GM10248 (cell line): Measurements from ENCODE around the gene INPP4A.

ENCODE experiments used
- CTCF ChIA-PET: fragments of 300-600 bp; sonication (Branson Sonifier 250); formaldehyde crosslinking; extraction: SDS; loops from one replicate; lab custom pipeline; 2021; ENCODE audit warnings: antibody characterized with exemption; lab: Yijun Ruan, JAX
- POLR2A ChIA-PET: fragments of 350-650 bp; sonication (Branson Sonifier 250); formaldehyde crosslinking; extraction: SDS; loops from one replicate; lab custom pipeline; 2020; ENCODE audit warnings: antibody characterized with exemption; lab: Yijun Ruan, JAX
- DNase-seq: peaks from one replicate; pipeline ENCODE4 v3.0.0; 2012; ENCODE audit errors: extremely low spot score
- CTCF ChIP-seq: IDR thresholded peaks from 2 replicates; pipeline ENCODE4 v1.5.1; 2012; ENCODE audit warnings: mild to moderate bottlenecking, low read depth; ENCODE audit errors: extremely low read depth, missing control alignments, control extremely low read depth

INPP4A gene

DNA sequence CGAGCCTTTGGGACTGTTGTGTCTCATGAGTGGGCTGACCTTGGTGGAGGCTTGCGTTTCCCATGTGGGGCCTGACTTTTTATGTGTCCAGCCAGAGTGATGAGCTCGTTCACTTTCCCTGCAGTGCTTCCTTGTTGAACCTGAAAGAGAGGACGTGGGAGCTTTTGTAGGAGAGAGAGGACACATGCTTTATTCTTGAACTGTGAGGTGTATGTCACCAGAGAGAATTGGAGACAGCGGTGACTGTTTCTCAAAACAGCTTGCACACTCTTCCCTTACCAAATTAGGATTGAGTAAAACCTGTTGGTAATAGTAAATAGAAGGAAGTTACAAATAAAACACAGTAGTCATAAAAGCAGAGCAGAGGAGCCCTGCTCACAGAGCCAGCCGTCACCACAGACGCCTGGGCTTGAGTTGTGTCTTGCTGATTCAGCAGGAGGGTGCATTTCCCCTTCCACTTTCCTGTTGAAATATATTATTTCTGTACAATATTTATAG, 60.7 kb downstream of the INPP4A start:
- ChIA-PET CTCF (interaction anchor here (1.2 to 4.1 kb wide), 8 partner anchors 9 to 63 kb away, joined by 3 to 26 read pairs (median 5); no protein-coding TSS in a partner anchor), POLR2A (no interaction called here)
- no peak for DNase-seq
- no peak for TF ChIP-seq CTCF

DNA sequence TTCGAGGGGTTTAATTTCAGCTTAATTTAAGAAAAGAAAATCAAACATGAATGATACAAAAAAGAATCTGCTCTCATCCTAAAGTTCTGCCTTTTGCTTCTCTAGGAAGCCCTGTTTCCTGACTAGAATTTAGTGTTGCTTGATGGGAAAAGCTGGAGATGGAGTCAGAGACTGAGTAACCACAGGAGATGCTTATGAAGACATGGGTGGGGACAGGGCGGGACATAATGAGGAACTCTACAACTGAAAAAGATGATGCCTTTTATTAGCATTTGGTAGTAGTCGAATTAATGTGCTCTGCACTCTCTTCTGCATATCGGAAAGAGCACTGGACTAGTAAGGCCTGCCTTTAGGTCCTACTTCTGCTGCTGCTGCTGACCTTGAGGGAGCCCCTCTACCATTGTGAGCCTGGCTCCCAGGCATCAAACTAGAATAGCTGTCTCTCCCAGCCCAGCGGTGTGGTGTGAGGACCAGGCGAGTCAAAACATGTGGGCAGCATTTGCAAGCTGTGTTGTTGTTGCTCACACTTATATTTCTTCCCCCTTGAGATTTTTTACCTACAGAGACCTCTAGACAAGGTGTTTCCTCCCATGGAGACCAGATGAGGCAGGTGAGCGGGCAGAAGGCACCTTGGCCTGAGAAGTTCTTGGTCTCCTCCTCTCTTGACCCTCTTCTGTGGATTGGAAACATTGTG, 61.5 kb downstream of the INPP4A start:
- no peak for DNase-seq
- TF ChIP-seq CTCF: no peak
- ChIA-PET CTCF (interaction anchor here (1.3 to 4.1 kb wide), 6 partner anchors 10 to 63 kb away, joined by 3 to 26 read pairs (median 10); no protein-coding TSS in a partner anchor), POLR2A (no interaction called here)

GRCh38 chr2:98506881-98507280, 62.2 kb downstream of the INPP4A start:
- ChIA-PET CTCF (interaction anchor here (0.7 to 2.9 kb wide), 9 partner anchors 11 to 95 kb away, joined by 3 to 17 read pairs (median 5); no protein-coding TSS in a partner anchor), POLR2A (no interaction called here)

DNA sequence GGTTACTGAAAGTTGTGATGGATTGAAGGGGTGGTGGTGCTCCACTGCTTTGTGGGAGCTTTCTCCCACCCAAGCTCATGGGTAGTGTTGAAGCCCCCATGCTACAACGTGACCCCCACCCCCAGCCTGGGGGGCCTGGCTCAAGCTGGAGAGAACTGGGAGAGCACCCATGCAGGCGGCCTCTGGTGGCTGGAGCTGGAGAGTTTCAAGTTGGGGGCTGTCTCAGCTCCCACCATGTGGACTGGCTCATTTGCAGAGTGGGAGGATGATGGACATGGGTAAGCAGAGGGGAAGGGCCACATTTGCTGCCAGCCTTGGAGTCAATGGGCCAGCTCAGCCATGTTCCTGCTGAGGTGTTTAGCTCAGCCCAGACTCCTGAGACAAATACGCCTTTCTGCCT, 62.8 kb downstream of the INPP4A start:
- POLR2A ChIA-PET: no interaction called here
- CTCF ChIA-PET: interaction anchor here (0.7 to 2.9 kb wide), 8 partner anchors 11 to 95 kb away, joined by 3 to 17 read pairs (median 4); no protein-coding TSS in a partner anchor

More at GRCh38 chr2:98506881-98507280, 62.2 kb downstream of the INPP4A start:
- no peak for DNase-seq
- no peak for TF ChIP-seq CTCF

GRCh38 chr2:98507891-98508708, 63.4 kb downstream of the INPP4A start:
- no peak for TF ChIP-seq CTCF
- no peak for DNase-seq
- ChIA-PET CTCF (interaction anchor here (0.9 to 2.9 kb wide), 8 partner anchors 10 to 96 kb away, joined by 3 to 17 read pairs (median 4); no protein-coding TSS in a partner anchor), POLR2A (no interaction called here)

More for the DNA sequence above, 62.8 kb downstream of the INPP4A start:
- TF ChIP-seq CTCF: peak; percentile 16
- DNase-seq: no peak

- DNase-seq: no peak
- POLR2A ChIA-PET: no interaction called here
- CTCF ChIA-PET: interaction anchor here (1.0 to 2.6 kb wide), 4 partner anchors 10 to 97 kb away, joined by 3 to 17 read pairs (median 6); no protein-coding TSS in a partner anchor
- no peak for TF ChIP-seq CTCF
Measured at GRCh38 chr2:98508709-98509066, 64.0 kb downstream of the INPP4A start.
